Measurements from ENCODE around the gene CDH20. TPM values are rescaled to one million over a fixed set of nuclear protein-coding genes. Genes with fewer than 3 reads are reported as not detected.

Gene CDH20
- total RNA-seq, 1 experiment from 2014 or later: not detected

GRCh38 chr18:61352059-61352458, 18.8 kb downstream of the CDH20 start:
- DNase-seq (ENCODE audit: unreplicated experiment): no peak
- POLR2A ChIA-PET: interaction anchor here (0.7 kb wide), 1 partner anchor 15 kb away, joined by 3 read pairs; no protein-coding TSS in a partner anchor
- Mint-ChIP-seq H3K27me3 (ENCODE audit: insufficient read depth, unreplicated experiment) (no peaks in the 10 kb centered on the region), H3K27ac (ENCODE audit: low read depth, unreplicated experiment) (no peak overlapping the region), H3K9me3 (ENCODE audit: unreplicated experiment) (no peaks in the 10 kb centered on the region), H3K36me3 (ENCODE audit: insufficient read depth, unreplicated experiment) (no peaks in the 10 kb centered on the region), H3K4me1 (ENCODE audit: insufficient read depth, unreplicated experiment) (peaks cover 11% of the 10 kb centered on the region), H3K4me3 (ENCODE audit: unreplicated experiment) (no peak overlapping the region)
- no TSS peak for BruUV-seq (replicated peaks)
- TF ChIP-seq, protein P1, sequence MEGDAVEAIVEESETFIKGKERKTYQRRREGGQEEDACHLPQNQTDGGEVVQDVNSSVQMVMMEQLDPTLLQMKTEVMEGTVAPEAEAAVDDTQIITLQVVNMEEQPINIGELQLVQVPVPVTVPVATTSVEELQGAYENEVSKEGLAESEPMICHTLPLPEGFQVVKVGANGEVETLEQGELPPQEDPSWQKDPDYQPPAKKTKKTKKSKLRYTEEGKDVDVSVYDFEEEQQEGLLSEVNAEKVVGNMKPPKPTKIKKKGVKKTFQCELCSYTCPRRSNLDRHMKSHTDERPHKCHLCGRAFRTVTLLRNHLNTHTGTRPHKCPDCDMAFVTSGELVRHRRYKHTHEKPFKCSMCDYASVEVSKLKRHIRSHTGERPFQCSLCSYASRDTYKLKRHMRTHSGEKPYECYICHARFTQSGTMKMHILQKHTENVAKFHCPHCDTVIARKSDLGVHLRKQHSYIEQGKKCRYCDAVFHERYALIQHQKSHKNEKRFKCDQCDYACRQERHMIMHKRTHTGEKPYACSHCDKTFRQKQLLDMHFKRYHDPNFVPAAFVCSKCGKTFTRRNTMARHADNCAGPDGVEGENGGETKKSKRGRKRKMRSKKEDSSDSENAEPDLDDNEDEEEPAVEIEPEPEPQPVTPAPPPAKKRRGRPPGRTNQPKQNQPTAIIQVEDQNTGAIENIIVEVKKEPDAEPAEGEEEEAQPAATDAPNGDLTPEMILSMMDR (IDR thresholded peaks at IDR 0.05; ENCODE audit: unreplicated experiment): no peak
- intact Hi-C loops (cut with micrococcal nuclease): no loop called here
- CTCF ChIA-PET: interaction anchor here (0.6 to 1.0 kb wide), 3 partner anchors 24 to 1779 kb away, joined by 3 to 4 read pairs (median 3); no protein-coding TSS in a partner anchor

GRCh38 chr18:61352611-61353010, 19.4 kb downstream of the CDH20 start:
- no peak for DNase-seq (ENCODE audit: unreplicated experiment)
- peaks cover 13% of the 10 kb centered on the region for H3K4me1 Mint-ChIP-seq (ENCODE audit: insufficient read depth, unreplicated experiment)
- POLR2A ChIA-PET: interaction anchor here (0.6 kb wide), 1 partner anchor 12 kb away, joined by 6 read pairs; no protein-coding TSS in a partner anchor
- intact Hi-C loops (cut with micrococcal nuclease): no loop called here
- TF ChIP-seq, protein P1 (IDR thresholded peaks at IDR 0.05; ENCODE audit: unreplicated experiment): no peak
- peaks cover 1% of the 10 kb centered on the region for H3K9me3 Mint-ChIP-seq (ENCODE audit: unreplicated experiment)
- no TSS peak for BruUV-seq (replicated peaks)
- CTCF ChIA-PET: interaction anchor here (0.6 to 1.2 kb wide), 3 partner anchors 30 to 1780 kb away, joined by 4 to 5 read pairs (median 4); no protein-coding TSS in a partner anchor
- H3K4me3 Mint-ChIP-seq (ENCODE audit: unreplicated experiment): no peak overlapping the region
- H3K36me3 Mint-ChIP-seq (ENCODE audit: insufficient read depth, unreplicated experiment): no peaks in the 10 kb centered on the region
- H3K27me3 Mint-ChIP-seq (ENCODE audit: insufficient read depth, unreplicated experiment): peaks cover 3% of the 10 kb centered on the region
- no peak overlapping the region for H3K27ac Mint-ChIP-seq (ENCODE audit: low read depth, unreplicated experiment)

DNA sequence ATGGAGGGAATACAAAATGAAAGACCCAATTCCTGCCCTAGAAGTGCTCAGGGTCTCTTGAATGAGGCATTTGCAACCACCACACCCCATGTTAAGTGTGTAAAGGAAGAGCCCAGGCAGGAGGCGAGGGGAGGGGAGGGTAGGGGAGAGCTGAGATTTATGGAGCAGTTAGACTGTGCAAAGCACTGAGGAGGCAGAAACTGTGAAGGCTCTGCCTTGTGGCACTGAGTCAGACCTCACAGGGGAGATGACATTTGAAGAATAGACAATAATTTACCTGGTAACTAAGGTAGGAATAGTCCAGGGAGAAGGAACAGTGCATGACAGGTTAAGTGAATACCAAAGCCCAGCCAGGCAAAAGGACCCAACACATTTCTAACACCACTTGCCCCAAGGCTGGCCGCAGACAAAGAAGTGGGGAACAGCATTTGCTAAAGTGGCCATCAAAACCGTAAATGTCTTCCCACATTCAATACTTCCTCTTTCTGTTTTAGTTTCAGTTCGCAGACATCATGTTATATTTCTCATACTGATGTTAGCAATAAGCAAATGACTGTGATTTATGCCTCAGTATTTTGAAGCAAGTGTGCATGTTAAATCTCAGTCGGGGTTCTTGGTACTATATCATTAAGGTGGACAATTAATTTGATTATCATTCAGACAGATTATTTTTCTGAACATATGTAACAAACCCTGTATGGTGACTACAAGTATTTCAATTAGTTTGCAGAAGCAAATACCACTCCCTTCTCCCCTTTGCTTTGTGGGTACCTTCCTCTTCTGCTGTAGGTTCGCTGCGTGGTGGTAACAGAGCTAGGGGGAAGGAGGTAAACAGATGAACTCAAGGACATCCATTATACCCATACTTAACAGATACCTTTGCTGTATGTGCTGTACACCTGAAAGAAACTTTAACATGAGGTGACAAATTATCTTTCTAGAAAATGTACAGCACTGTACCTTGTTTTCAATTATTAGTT, 27.5 kb downstream of the CDH20 start:
- Mint-ChIP-seq H3K27me3 (ENCODE audit: insufficient read depth, unreplicated experiment) (peaks cover 11% of the 10 kb centered on the region), H3K36me3 (ENCODE audit: insufficient read depth, unreplicated experiment) (no peaks in the 10 kb centered on the region), H3K27ac (ENCODE audit: low read depth, unreplicated experiment) (no peak overlapping the region), H3K4me3 (ENCODE audit: unreplicated experiment) (no peak overlapping the region), H3K4me1 (ENCODE audit: insufficient read depth, unreplicated experiment) (peaks cover 12% of the 10 kb centered on the region), H3K9me3 (ENCODE audit: unreplicated experiment) (peaks cover 7% of the 10 kb centered on the region)
- BruUV-seq (replicated peaks): no TSS peak
- intact Hi-C loops (cut with micrococcal nuclease): no loop called here
- CTCF ChIA-PET: no interaction called here
- POLR2A ChIA-PET: no interaction called here
- TF ChIP-seq, protein P1 (IDR thresholded peaks at IDR 0.05; ENCODE audit: unreplicated experiment): no peak
- DNase-seq (ENCODE audit: unreplicated experiment): no peak

DNA sequence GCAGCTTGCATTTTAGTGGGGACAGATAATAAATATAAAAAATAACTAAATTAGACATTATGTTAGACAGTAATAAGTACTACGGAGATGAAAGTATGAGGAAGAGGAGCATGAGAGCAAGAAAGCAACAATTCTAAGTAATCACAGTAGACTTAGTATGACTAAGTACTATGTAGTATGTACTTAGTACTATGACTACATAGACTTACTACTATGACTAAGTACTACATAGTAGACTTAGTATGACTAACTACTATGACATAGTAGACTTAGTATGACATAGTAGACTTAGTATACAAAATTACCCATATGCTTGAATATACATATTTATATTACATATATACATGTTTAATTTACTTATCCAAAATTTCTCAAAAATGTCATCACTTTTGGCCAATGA, 29.3 kb downstream of the CDH20 start:
- intact Hi-C loops (cut with micrococcal nuclease): no loop called here
- Mint-ChIP-seq H3K4me3 (ENCODE audit: unreplicated experiment) (no peak overlapping the region), H3K27ac (ENCODE audit: low read depth, unreplicated experiment) (no peak overlapping the region), H3K9me3 (ENCODE audit: unreplicated experiment) (peaks cover 7% of the 10 kb centered on the region), H3K4me1 (ENCODE audit: insufficient read depth, unreplicated experiment) (peaks cover 5% of the 10 kb centered on the region), H3K27me3 (ENCODE audit: insufficient read depth, unreplicated experiment) (peaks cover 18% of the 10 kb centered on the region), H3K36me3 (ENCODE audit: insufficient read depth, unreplicated experiment) (no peaks in the 10 kb centered on the region)
- no TSS peak for BruUV-seq (replicated peaks)
- ChIA-PET CTCF (interaction anchor here (1.1 kb wide), 1 partner anchor 669 kb away, joined by 3 read pairs; no protein-coding TSS in a partner anchor), POLR2A (no interaction called here)
- DNase-seq (ENCODE audit: unreplicated experiment): no peak
- TF ChIP-seq, protein P1 (IDR thresholded peaks at IDR 0.05; ENCODE audit: unreplicated experiment): no peak

Data from MCF 10A (cell line).